HEK293 (cell line): ENCODE measurements around the gene HYKK.

Experiments used
- CTCF ChIA-PET: fragments of 350-600 bp; formaldehyde crosslinking; extraction: SDS; loops from one replicate; lab custom pipeline; 2021; ENCODE audit warnings: antibody characterized with exemption; lab: Yijun Ruan, JAX
- POLR2A ChIA-PET: fragments of 300-600 bp; formaldehyde crosslinking; extraction: SDS; loops from one replicate; lab custom pipeline; 2020; ENCODE audit warnings: antibody characterized with exemption, inconsistent platforms; lab: Yijun Ruan, JAX
- H3K27ac ChIP-seq: fragments of 200-500 bp; sonication (Bioruptor generic); 2 replicates; pipeline ENCODE4 v1.5.1; 2014; ENCODE audit warnings: low read depth, low read length, control low read depth, inconsistent platforms; ENCODE audit errors: extremely low read depth
- H3K36me3 ChIP-seq, 2 experiments: fragments of 200-500 bp in 1 of 2; sonication (Bioruptor generic) in 1 of 2; 1 replicate in 1 of 2; 2 replicates in 1 of 2; pipeline ENCODE4 v1.5.1; 2014 to 2017; ENCODE audit warnings: inconsistent platforms in 2 of 2, low read length in 2 of 2; ENCODE audit not compliant: control insufficient read depth in 2 of 2, insufficient read depth in 1 of 2
- H3K4me1 ChIP-seq: fragments of 200-500 bp; sonication (Bioruptor generic); 2 replicates; pipeline ENCODE4 v1.5.1; 2014; ENCODE audit warnings: mild to moderate bottlenecking, low read length, inconsistent platforms; ENCODE audit not compliant: control insufficient read depth, insufficient read depth
- H3K4me3 ChIP-seq: 2 replicates; pipeline ENCODE4 v1.5.1; 2011; ENCODE audit warnings: low read depth, mild to moderate bottlenecking, control low read depth, low read length, moderate library complexity
- H3K9me3 ChIP-seq: fragments of 200-500 bp; sonication (Bioruptor generic); 2 replicates; pipeline ENCODE4 v1.5.1; 2014; ENCODE audit warnings: low read depth, low read length, inconsistent platforms; ENCODE audit not compliant: control insufficient read depth, insufficient read depth
- SCRT2 ChIP-seq: fragments of 450-650 bp; formaldehyde crosslinking; IDR thresholded peaks from 2 replicates; pipeline ENCODE4 v1.5.1; 2016; ENCODE audit warnings: missing biosample characterization, missing genetic modification characterization
- ZNF23 ChIP-seq: fragments of 450-650 bp; formaldehyde crosslinking; IDR thresholded peaks from 2 replicates; pipeline ENCODE4 v1.5.1; 2016; ENCODE audit warnings: missing biosample characterization, missing genetic modification characterization, borderline replicate concordance
- ZNF292 ChIP-seq: fragments of 450-650 bp; formaldehyde crosslinking; IDR thresholded peaks from 2 replicates; pipeline ENCODE4 v1.5.1; 2016; ENCODE audit warnings: low read depth, missing biosample characterization, missing genetic modification characterization, borderline replicate concordance
- ZNF302 ChIP-seq: fragments of 450-650 bp; formaldehyde crosslinking; IDR thresholded peaks from 2 replicates; pipeline ENCODE4 v1.5.1; 2016; ENCODE audit warnings: missing biosample characterization, missing genetic modification characterization, low read depth
- ZNF394 ChIP-seq: fragments of 450-650 bp; formaldehyde crosslinking; IDR thresholded peaks from 2 replicates; pipeline ENCODE4 v1.5.1; 2016; ENCODE audit warnings: missing biosample characterization, missing genetic modification characterization, mild to moderate bottlenecking, moderate library complexity, borderline replicate concordance
- ZNF404 ChIP-seq: fragments of 450-650 bp; formaldehyde crosslinking; IDR thresholded peaks from 2 replicates; pipeline ENCODE4 v1.5.1; 2017; ENCODE audit warnings: missing biosample characterization, missing genetic modification characterization
- ZNF521 ChIP-seq: fragments of 450-650 bp; formaldehyde crosslinking; IDR thresholded peaks from 2 replicates; pipeline ENCODE4 v1.5.1; 2017; ENCODE audit warnings: missing biosample characterization, mild to moderate bottlenecking, missing genetic modification characterization
- ZNF558 ChIP-seq: fragments of 450-650 bp; formaldehyde crosslinking; IDR thresholded peaks from 2 replicates; pipeline ENCODE4 v1.5.1; 2016; ENCODE audit warnings: missing biosample characterization, missing genetic modification characterization
- ZNF585B ChIP-seq: fragments of 450-650 bp; formaldehyde crosslinking; IDR thresholded peaks from 2 replicates; pipeline ENCODE4 v1.5.1; 2016; ENCODE audit warnings: missing biosample characterization, missing genetic modification characterization
- ZNF610 ChIP-seq: fragments of 450-650 bp; formaldehyde crosslinking; IDR thresholded peaks from 2 replicates; pipeline ENCODE4 v1.5.1; 2016; ENCODE audit warnings: missing biosample characterization, missing genetic modification characterization, borderline replicate concordance
- ZNF623 ChIP-seq: fragments of 450-650 bp; formaldehyde crosslinking; IDR thresholded peaks from 2 replicates; pipeline ENCODE4 v1.5.1; 2016; ENCODE audit warnings: missing biosample characterization, missing genetic modification characterization
- ZNF626 ChIP-seq: fragments of 450-650 bp; sonication (Bioruptor Pico); formaldehyde crosslinking; IDR thresholded peaks from 2 replicates; pipeline ENCODE4 v1.5.1; 2018; ENCODE audit warnings: missing biosample characterization, missing genetic modification characterization, inconsistent platforms
- ZNF654 ChIP-seq: fragments of 450-650 bp; formaldehyde crosslinking; IDR thresholded peaks from 2 replicates; pipeline ENCODE4 v1.5.1; 2016; ENCODE audit warnings: low read depth, missing biosample characterization, missing genetic modification characterization
- ZSCAN30 ChIP-seq: fragments of 450-650 bp; IDR thresholded peaks from 2 replicates; pipeline ENCODE4 v1.5.1; 2018; ENCODE audit warnings: missing biosample characterization, mild to moderate bottlenecking, missing genetic modification characterization, moderate library complexity
- TF ChIP-seq, protein P1 (sequence below): fragments of 450-650 bp; formaldehyde crosslinking; conservative IDR thresholded peaks from 2 replicates; pipeline ENCODE4 v1.5.1; 2016; ENCODE audit warnings: low read depth, missing biosample characterization, missing genetic modification characterization
- TF ChIP-seq, protein P2 (sequence below): fragments of 450-650 bp; formaldehyde crosslinking; IDR thresholded peaks from 2 replicates; pipeline ENCODE4 v1.5.1; 2017; ENCODE audit warnings: missing biosample characterization, missing genetic modification characterization
- TF ChIP-seq, protein P3 (sequence below): fragments of 450-650 bp; formaldehyde crosslinking; IDR thresholded peaks from 2 replicates; pipeline ENCODE4 v1.5.1; 2016; ENCODE audit warnings: missing biosample characterization, missing genetic modification characterization
- TF ChIP-seq, protein P4 (sequence below): fragments of 450-650 bp; IDR thresholded peaks from 2 replicates; pipeline ENCODE4 v1.5.1; 2018; ENCODE audit warnings: missing biosample characterization, missing genetic modification characterization
- TF ChIP-seq, protein P5 (sequence below): fragments of 450-650 bp; formaldehyde crosslinking; IDR thresholded peaks from 2 replicates; pipeline ENCODE4 v1.5.1; 2016; ENCODE audit warnings: missing biosample characterization, missing genetic modification characterization
- TF ChIP-seq, protein P6 (sequence below): fragments of 450-650 bp; formaldehyde crosslinking; IDR thresholded peaks from 2 replicates; pipeline ENCODE4 v1.5.1; 2016; ENCODE audit warnings: missing biosample characterization, missing genetic modification characterization, borderline replicate concordance

Gene HYKK

DNA sequence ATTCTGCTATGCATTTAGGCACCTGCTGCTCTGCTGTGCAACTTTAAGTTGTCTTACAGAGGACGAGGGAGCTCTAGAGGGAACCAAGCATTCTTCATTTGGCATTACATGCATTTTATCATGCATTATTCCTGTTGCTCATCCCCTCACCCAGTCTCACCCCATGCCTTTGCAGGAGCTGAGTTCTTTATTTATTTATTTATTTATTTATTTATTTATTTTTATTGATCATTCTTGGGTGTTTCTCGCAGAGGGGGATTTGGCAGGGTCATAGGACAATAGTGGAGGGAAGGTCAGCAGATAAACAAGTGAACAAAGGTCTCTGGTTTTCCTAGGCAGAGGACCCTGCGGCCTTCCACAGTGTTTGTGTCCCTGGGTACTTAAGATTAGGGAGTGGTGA, 12.7 kb downstream of the HYKK start (continued):
- TF ChIP-seq, protein P1, sequence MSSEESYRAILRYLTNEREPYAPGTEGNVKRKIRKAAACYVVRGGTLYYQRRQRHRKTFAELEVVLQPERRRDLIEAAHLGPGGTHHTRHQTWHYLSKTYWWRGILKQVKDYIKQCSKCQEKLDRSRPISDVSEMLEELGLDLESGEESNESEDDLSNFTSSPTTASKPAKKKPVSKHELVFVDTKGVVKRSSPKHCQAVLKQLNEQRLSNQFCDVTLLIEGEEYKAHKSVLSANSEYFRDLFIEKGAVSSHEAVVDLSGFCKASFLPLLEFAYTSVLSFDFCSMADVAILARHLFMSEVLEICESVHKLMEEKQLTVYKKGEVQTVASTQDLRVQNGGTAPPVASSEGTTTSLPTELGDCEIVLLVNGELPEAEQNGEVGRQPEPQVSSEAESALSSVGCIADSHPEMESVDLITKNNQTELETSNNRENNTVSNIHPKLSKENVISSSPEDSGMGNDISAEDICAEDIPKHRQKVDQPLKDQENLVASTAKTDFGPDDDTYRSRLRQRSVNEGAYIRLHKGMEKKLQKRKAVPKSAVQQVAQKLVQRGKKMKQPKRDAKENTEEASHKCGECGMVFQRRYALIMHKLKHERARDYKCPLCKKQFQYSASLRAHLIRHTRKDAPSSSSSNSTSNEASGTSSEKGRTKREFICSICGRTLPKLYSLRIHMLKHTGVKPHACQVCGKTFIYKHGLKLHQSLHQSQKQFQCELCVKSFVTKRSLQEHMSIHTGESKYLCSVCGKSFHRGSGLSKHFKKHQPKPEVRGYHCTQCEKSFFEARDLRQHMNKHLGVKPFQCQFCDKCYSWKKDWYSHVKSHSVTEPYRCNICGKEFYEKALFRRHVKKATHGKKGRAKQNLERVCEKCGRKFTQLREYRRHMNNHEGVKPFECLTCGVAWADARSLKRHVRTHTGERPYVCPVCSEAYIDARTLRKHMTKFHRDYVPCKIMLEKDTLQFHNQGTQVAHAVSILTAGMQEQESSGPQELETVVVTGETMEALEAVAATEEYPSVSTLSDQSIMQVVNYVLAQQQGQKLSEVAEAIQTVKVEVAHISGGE (tag by site-specific recombination), result peak; percentile 42; the same call in 1 of the 2 replicates
- TF ChIP-seq ZNF623 (tag by site-specific recombination) (peak; percentile 32; the same call in 1 of the 2 replicates), ZNF394 (tag by site-specific recombination) (peak; percentile 68; the same call in 1 of the 2 replicates)

DNA sequence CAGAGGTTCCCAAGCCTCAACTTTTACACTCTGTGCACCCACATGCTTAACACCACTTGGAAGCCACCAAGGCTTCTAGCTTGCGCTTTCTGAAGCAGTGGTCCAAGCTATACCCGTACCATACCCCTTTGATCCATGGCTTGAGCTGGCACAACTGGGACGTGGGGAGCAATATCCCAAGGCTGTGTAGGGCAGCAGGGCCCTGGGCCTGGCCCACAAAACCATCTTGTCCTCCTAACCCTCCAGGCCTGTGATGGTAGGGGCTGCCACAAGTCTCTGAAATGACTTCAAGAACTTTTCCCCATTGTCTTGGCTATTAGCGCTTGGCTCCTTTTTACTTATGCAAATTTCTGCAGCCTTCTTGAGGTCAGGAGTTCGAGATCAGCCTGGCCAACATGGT, 16.9 kb downstream of the HYKK start:
- H3K36me3 ChIP-seq, result peaks cover 9 to 12% of the 10 kb centered on the region in 2 experiments
- CTCF ChIA-PET, result no interaction called here
- POLR2A ChIA-PET, result no interaction called here
- no peaks in the 10 kb centered on the region for H3K9me3 ChIP-seq
- no peaks in the 10 kb centered on the region for H3K4me1 ChIP-seq
- no peak overlapping the region for H3K27ac ChIP-seq
- TF ChIP-seq ZNF23 (tag by site-specific recombination) (no peak), ZNF404 (tag by site-specific recombination) (no peak), ZNF558 (peak; percentile 29; the same call in 1 of the 2 replicates), ZNF585B (tag by site-specific recombination) (peak; percentile 95)
- no peak overlapping the region for H3K4me3 ChIP-seq

DNA sequence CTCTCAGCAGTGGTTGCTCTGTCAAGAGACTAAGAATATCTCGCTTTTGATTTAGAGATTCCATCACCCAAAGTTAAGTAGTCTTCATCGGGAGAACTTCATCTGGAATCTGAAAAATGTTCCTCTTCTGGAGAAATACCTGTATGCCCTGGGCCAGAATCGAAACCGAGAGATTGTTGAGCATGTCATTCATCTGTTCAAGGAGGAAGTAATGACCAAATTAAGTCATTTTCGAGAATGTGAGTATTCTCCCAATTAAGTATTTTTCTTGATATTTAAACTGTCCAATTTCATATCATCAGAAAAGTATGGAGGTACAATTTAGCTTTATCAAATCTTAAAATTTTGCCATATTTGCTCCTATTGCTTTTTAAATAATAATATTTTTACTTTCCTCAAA, 19.9 kb downstream of the HYKK start:
- ChIA-PET POLR2A (no interaction called here), CTCF (no interaction called here)
- Histone ChIP-seq H3K9me3 (no peaks in the 10 kb centered on the region), H3K4me1 (no peaks in the 10 kb centered on the region), H3K36me3 (peaks cover 5 to 9% of the 10 kb centered on the region in 2 experiments), H3K4me3 (no peak overlapping the region), H3K27ac (no peak overlapping the region)
- TF ChIP-seq ZNF292, result no peak
- TF ChIP-seq, protein P2, sequence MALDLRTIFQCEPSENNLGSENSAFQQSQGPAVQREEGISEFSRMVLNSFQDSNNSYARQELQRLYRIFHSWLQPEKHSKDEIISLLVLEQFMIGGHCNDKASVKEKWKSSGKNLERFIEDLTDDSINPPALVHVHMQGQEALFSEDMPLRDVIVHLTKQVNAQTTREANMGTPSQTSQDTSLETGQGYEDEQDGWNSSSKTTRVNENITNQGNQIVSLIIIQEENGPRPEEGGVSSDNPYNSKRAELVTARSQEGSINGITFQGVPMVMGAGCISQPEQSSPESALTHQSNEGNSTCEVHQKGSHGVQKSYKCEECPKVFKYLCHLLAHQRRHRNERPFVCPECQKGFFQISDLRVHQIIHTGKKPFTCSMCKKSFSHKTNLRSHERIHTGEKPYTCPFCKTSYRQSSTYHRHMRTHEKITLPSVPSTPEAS (tag by site-specific recombination), result no peak
- no peak for TF ChIP-seq ZNF610 (tag by site-specific recombination)
- no peak for TF ChIP-seq ZNF626
- no peak for TF ChIP-seq SCRT2 (tag by site-specific recombination)
- no peak for TF ChIP-seq ZNF654 (tag by site-specific recombination)
- TF ChIP-seq ZSCAN30 (tag by site-specific recombination), result no peak
- TF ChIP-seq, protein P3, sequence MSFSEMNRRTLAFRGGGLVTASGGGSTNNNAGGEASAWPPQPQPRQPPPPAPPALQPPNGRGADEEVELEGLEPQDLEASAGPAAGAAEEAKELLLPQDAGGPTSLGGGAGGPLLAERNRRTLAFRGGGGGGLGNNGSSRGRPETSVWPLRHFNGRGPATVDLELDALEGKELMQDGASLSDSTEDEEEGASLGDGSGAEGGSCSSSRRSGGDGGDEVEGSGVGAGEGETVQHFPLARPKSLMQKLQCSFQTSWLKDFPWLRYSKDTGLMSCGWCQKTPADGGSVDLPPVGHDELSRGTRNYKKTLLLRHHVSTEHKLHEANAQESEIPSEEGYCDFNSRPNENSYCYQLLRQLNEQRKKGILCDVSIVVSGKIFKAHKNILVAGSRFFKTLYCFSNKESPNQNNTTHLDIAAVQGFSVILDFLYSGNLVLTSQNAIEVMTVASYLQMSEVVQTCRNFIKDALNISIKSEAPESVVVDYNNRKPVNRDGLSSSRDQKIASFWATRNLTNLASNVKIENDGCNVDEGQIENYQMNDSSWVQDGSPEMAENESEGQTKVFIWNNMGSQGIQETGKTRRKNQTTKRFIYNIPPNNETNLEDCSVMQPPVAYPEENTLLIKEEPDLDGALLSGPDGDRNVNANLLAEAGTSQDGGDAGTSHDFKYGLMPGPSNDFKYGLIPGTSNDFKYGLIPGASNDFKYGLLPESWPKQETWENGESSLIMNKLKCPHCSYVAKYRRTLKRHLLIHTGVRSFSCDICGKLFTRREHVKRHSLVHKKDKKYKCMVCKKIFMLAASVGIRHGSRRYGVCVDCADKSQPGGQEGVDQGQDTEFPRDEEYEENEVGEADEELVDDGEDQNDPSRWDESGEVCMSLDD, result no peak
- TF ChIP-seq, protein P4, sequence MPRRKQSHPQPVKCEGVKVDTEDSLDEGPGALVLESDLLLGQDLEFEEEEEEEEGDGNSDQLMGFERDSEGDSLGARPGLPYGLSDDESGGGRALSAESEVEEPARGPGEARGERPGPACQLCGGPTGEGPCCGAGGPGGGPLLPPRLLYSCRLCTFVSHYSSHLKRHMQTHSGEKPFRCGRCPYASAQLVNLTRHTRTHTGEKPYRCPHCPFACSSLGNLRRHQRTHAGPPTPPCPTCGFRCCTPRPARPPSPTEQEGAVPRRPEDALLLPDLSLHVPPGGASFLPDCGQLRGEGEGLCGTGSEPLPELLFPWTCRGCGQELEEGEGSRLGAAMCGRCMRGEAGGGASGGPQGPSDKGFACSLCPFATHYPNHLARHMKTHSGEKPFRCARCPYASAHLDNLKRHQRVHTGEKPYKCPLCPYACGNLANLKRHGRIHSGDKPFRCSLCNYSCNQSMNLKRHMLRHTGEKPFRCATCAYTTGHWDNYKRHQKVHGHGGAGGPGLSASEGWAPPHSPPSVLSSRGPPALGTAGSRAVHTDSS (tag by site-specific recombination), result no peak
- TF ChIP-seq ZNF302, result no peak
- TF ChIP-seq ZNF521, result no peak
- TF ChIP-seq, protein P5, sequence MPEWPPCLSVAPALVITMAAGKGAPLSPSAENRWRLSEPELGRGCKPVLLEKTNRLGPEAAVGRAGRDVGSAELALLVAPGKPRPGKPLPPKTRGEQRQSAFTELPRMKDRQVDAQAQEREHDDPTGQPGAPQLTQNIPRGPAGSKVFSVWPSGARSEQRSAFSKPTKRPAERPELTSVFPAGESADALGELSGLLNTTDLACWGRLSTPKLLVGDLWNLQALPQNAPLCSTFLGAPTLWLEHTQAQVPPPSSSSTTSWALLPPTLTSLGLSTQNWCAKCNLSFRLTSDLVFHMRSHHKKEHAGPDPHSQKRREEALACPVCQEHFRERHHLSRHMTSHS (tag by site-specific recombination), result no peak
- TF ChIP-seq, protein P6, sequence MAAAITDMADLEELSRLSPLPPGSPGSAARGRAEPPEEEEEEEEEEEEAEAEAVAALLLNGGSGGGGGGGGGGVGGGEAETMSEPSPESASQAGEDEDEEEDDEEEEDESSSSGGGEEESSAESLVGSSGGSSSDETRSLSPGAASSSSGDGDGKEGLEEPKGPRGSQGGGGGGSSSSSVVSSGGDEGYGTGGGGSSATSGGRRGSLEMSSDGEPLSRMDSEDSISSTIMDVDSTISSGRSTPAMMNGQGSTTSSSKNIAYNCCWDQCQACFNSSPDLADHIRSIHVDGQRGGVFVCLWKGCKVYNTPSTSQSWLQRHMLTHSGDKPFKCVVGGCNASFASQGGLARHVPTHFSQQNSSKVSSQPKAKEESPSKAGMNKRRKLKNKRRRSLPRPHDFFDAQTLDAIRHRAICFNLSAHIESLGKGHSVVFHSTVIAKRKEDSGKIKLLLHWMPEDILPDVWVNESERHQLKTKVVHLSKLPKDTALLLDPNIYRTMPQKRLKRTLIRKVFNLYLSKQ (tag by site-specific recombination), result no peak
